ENCODE results near the gene ROCK2. TPM values are rescaled to one million over a fixed set of nuclear protein-coding genes. Genes with fewer than 3 reads are reported as not detected.

The ROCK2 gene
- polyA plus RNA-seq, 1 of the 3 experiments (the other 2 are of a cell fraction): 4.2 TPM

GRCh38 chr2:11140492-11140891, 203.9 kb downstream of the ROCK2 start (continued):
- no peak for TF ChIP-seq TAF1 (IDR thresholded peaks at IDR 0.05; ENCODE audit: borderline replicate concordance, low read depth, low read length)
- no peak for TF ChIP-seq REST (IDR thresholded peaks at IDR 0.05; ENCODE audit: low read depth, low read length)
- no peak for TF ChIP-seq GATA2 (CRISPR knock-in tag; IDR thresholded peaks at IDR 0.05)
- no peak for TF ChIP-seq YY1 (IDR thresholded peaks at IDR 0.05; ENCODE audit: low read depth)
- TF ChIP-seq MXI1 (IDR thresholded peaks at IDR 0.05; ENCODE audit: low read depth, low read length): no peak

GRCh38 chr2:11134349-11134748, 210.1 kb downstream of the ROCK2 start:
- WGBS (ENCODE audit: low lambda C conversion rate): 90% methylated on average over 5 of the region's 5 CpGs
- H3K27me3 ChIP-seq (ENCODE audit: insufficient read depth): no peaks in the 10 kb centered on the region
- CTCF ChIA-PET: interaction anchor here (1.2 to 20.8 kb wide), 10 partner anchors 11 to 613 kb away, joined by 3 to 666 read pairs (median 49); partner anchors contain the start of gene E2F6
- TF ChIP-seq GABPA (IDR thresholded peaks at IDR 0.05; ENCODE audit: low read depth): no peak
- TF ChIP-seq MEF2A (IDR thresholded peaks at IDR 0.05; ENCODE audit: borderline replicate concordance, low read depth): no peak
- TF ChIP-seq MAX (IDR thresholded peaks at IDR 0.05; ENCODE audit: low read depth): no peak
- no peak for TF ChIP-seq CHD2 (IDR thresholded peaks at IDR 0.05; ENCODE audit: low read length, partially characterized antibody)
- TF ChIP-seq TEAD4 (IDR thresholded peaks at IDR 0.05; ENCODE audit: borderline replicate concordance, insufficient read depth): no peak
- no peak for TF ChIP-seq EP300 (IDR thresholded peaks at IDR 0.05; ENCODE audit: borderline replicate concordance in 1 of 2, low read depth in 1 of 2, low read length in 1 of 2)
- TF ChIP-seq REST (IDR thresholded peaks at IDR 0.05; ENCODE audit: low read depth, low read length): no peak
- no peak for TF ChIP-seq NRF1 (IDR thresholded peaks at IDR 0.05; ENCODE audit: low read depth, low read length)
- TF ChIP-seq CTCF (IDR thresholded peaks at IDR 0.05): no peak
- no peak for TF ChIP-seq PBX3 (IDR thresholded peaks at IDR 0.05)
- TF ChIP-seq TCF12 (IDR thresholded peaks at IDR 0.05): no peak
- TF ChIP-seq TAF1 (IDR thresholded peaks at IDR 0.05; ENCODE audit: borderline replicate concordance, low read depth, low read length): no peak
- TF ChIP-seq YY1 (IDR thresholded peaks at IDR 0.05; ENCODE audit: low read depth): no peak
- TF ChIP-seq RFX5 (IDR thresholded peaks at IDR 0.05; ENCODE audit: low read length): no peak
- TF ChIP-seq ZBTB33 (IDR thresholded peaks at IDR 0.05; ENCODE audit: borderline replicate concordance, low read depth): no peak
- TF ChIP-seq FOSL2 (IDR thresholded peaks at IDR 0.05; ENCODE audit: borderline replicate concordance, low read depth): no peak

More at GRCh38 chr2:11134349-11134748, 210.1 kb downstream of the ROCK2 start:
- no peaks in the 10 kb centered on the region for H3K9me2 ChIP-seq
- no peak overlapping the region for H3K4me2 ChIP-seq
- no peak overlapping the region for H3K27ac ChIP-seq (ENCODE audit: low read depth in 2 of 2, low read length in 1 of 2)
- POLR2A ChIA-PET: no interaction called here
- no peak overlapping the region for H2AFZ ChIP-seq (ENCODE audit: low read depth)
- H3K9me3 ChIP-seq: no peaks in the 10 kb centered on the region
- H3F3A ChIP-seq (replicated peaks; ENCODE audit: insufficient read depth): peaks cover 3% of the 10 kb centered on the region
- no peak for DNase-seq
- no peaks in the 10 kb centered on the region for H4K20me1 ChIP-seq (ENCODE audit: insufficient read depth)
- no peaks in the 10 kb centered on the region for H3K79me2 ChIP-seq (ENCODE audit: insufficient read depth)
- no peaks in the 10 kb centered on the region for H3K36me3 ChIP-seq (replicated peaks in 1 of 2; ENCODE audit: control insufficient read depth in 1 of 2, insufficient read depth in 2 of 2, low read length in 1 of 2)
- no peak overlapping the region for H3K9ac ChIP-seq
- H3K4me3 ChIP-seq (ENCODE audit: low read depth in 2 of 2, low read length in 1 of 2): no peak overlapping the region
- peaks cover 0 to 20% of the 10 kb centered on the region in 2 experiments; a peak in 1 of 4 replicates for H3K4me1 ChIP-seq (ENCODE audit: control insufficient read depth in 1 of 2, insufficient read depth in 2 of 2, low read depth in 1 of 2, low read length in 1 of 2)

Data from SK-N-SH (cell line).